Lung (tissue), 12 donors: Measurements from ENCODE around the gene CDH13. TPM values are rescaled to one million over a fixed set of nuclear protein-coding genes. Genes with fewer than 3 reads are reported as not detected.

Experiments
- ATAC-seq: fragments of 200-7000 bp; cut with Tn5 transposase; one replicate; pipeline ENCODE4 v1.9.1; 2020; ENCODE audit warnings: moderate number of reproducible peaks; ENCODE audit not compliant: insufficient read depth, low FRiP score
- DNase-seq, 3 donors: peaks; one replicate each; pipeline ENCODE4 v3.0.0-alpha.2; 2013 to 2017
- H3K27ac ChIP-seq, 2 donors: one replicate each; pipeline ENCODE4 v1.5.1; 2013; ENCODE audit warnings: mild to moderate bottlenecking in 2 of 2, moderate library complexity in 2 of 2, control low read depth in 1 of 2, inconsistent platforms in 1 of 2, low read depth in 1 of 2, low read length in 1 of 2
- H3K27me3 ChIP-seq, 3 donors: one replicate each; pipeline ENCODE4 v1.5.1; 2013; ENCODE audit warnings: low read length in 2 of 3; ENCODE audit not compliant: control insufficient read depth in 3 of 3, insufficient read depth in 3 of 3
- H3K36me3 ChIP-seq, 4 donors: one replicate each; pipeline ENCODE4 v1.5.1; 2013; ENCODE audit warnings: low read length in 4 of 4, mild to moderate bottlenecking in 1 of 4, moderate library complexity in 1 of 4; ENCODE audit not compliant: control insufficient read depth in 4 of 4, insufficient read depth in 4 of 4
- H3K4me1 ChIP-seq, 5 donors: one replicate each; pipeline ENCODE4 v1.5.1; 2013; ENCODE audit warnings: low read length in 5 of 5, mild to moderate bottlenecking in 2 of 5, moderate library complexity in 1 of 5; ENCODE audit not compliant: control insufficient read depth in 5 of 5, insufficient read depth in 5 of 5
- H3K4me3 ChIP-seq: one replicate; pipeline ENCODE4 v1.5.1; 2013; ENCODE audit warnings: mild to moderate bottlenecking, control low read depth, moderate library complexity
- H3K9ac ChIP-seq, 2 donors: one replicate each; pipeline ENCODE4 v1.5.1; 2013; ENCODE audit warnings: low read length in 2 of 2, control low read depth in 1 of 2; ENCODE audit not compliant: insufficient read depth in 1 of 2
- H3K9me3 ChIP-seq, 4 donors: one replicate each; pipeline ENCODE4 v1.5.1; 2013; ENCODE audit warnings: low read length in 3 of 4, mild to moderate bottlenecking in 1 of 4, moderate library complexity in 1 of 4; ENCODE audit not compliant: control insufficient read depth in 4 of 4, insufficient read depth in 3 of 4
- WGBS, 2 donors: extraction: QIAGEN DNeasy Blood & Tissue Kit; methylation state at CpG; one replicate each; pipeline ENCODE4 v1.1.7; 2013; 5-methylcytosine and 5-hydroxymethylcytosine counted together
- polyA plus RNA-seq, 2 donors: library from polyadenylated mRNA; stranded (reverse); fragments of 200-250 nt; gene quantifications; one replicate each; pipeline ENCODE4 v1.2.1, GENCODE V29; 2013
- total RNA-seq, 2 donors: library from RNA; depleted of rRNA in 1 of 2; stranded (reverse); fragments of >200 nt in 1 of 2; gene quantifications; one replicate each; pipeline ENCODE4 v1.2.1, GENCODE V29; 2014 to 2021
- TF ChIP-seq, protein P1 (sequence below): IDR thresholded peaks from 2 replicates; pipeline ENCODE4 v1.5.1; 2012; ENCODE audit warnings: mild to moderate bottlenecking; ENCODE audit errors: control extremely low read depth, extremely low read depth
- donor health status: control.
- donor health status: control.
- donor health status: Bipolar disorder and iron deficiency.
- donor health status: healthy.
- donor health status: DM: yes; HTN: yes; CAD: no.

CDH13 gene
- total and polyA plus RNA-seq, 4 donors, result 2.1 to 12.3 (median 7.3) TPM

DNA sequence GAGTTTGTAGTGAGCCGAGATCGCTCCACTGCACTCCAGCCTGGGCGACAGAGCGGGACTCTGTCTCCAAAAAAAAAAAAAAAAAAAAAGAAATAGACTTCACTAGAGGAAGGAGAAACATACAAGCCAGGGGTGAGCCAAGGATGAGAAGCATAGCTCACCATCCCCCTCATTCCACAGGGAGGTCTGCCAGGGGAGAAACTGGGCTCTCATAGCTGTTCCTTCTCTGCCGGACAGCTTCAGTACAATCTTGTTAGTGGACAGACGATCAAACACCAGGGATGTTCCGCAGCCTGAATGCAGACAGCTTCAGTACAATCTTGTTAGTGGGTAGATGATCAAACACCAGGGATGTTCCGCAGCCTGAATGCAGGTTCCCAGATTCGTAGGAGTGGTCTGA, 509.6 kb downstream of the CDH13 start:
- H3K27me3 ChIP-seq, result no peaks in the 10 kb centered on the region
- H3K4me3 ChIP-seq, result no peak overlapping the region
- no peaks in the 10 kb centered on the region for H3K9me3 ChIP-seq
- TF ChIP-seq, protein P1, sequence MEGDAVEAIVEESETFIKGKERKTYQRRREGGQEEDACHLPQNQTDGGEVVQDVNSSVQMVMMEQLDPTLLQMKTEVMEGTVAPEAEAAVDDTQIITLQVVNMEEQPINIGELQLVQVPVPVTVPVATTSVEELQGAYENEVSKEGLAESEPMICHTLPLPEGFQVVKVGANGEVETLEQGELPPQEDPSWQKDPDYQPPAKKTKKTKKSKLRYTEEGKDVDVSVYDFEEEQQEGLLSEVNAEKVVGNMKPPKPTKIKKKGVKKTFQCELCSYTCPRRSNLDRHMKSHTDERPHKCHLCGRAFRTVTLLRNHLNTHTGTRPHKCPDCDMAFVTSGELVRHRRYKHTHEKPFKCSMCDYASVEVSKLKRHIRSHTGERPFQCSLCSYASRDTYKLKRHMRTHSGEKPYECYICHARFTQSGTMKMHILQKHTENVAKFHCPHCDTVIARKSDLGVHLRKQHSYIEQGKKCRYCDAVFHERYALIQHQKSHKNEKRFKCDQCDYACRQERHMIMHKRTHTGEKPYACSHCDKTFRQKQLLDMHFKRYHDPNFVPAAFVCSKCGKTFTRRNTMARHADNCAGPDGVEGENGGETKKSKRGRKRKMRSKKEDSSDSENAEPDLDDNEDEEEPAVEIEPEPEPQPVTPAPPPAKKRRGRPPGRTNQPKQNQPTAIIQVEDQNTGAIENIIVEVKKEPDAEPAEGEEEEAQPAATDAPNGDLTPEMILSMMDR, result no peak
- H3K4me1 ChIP-seq, result peaks cover 0 to 5% (median 0%) of the 10 kb centered on the region in 5 donors
- 91 to 92% methylated on average over 9 of the region's 9 CpGs for WGBS, 2 donors
- H3K9ac ChIP-seq, result no peak overlapping the region
- ATAC-seq (no peak), DNase-seq (no peak)
- H3K27ac ChIP-seq, result no peak overlapping the region
- H3K36me3 ChIP-seq, result no peaks in the 10 kb centered on the region

DNA sequence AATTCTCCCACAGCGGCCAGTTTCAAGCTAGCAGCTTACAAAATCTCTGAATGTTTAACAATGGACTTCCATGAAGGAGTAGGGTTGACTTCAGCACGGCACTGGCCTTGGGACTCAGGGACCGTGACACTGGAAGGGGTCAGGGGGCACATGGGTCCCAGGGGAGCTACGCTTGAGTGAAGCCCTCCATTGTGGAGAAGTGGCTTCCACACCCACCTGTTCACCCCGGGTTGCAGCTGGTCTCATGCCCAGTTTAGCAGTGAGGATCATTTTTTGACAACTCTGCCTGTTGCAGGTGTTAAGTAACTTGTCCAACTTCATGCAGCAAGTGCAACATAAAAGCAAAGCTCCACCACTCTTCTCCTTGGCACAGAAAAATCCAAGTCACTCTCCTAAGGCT, 510.2 kb downstream of the CDH13 start:
- no peaks in the 10 kb centered on the region for H3K36me3 ChIP-seq
- H3K27ac ChIP-seq, result peak overlapping the region in 1 of 2 donors; percentile 60
- peak overlapping the region in 1 of 2 donors; percentile 59 for H3K9ac ChIP-seq
- H3K4me1 ChIP-seq, result peaks cover 0 to 5% (median 0%) of the 10 kb centered on the region in 5 donors
- no peak for DNase-seq
- 68 to 85% methylated on average over 5 of the region's 5 CpGs for WGBS, 2 donors
- no peak for ATAC-seq
- H3K27me3 ChIP-seq, result no peaks in the 10 kb centered on the region
- no peaks in the 10 kb centered on the region for H3K9me3 ChIP-seq
- H3K4me3 ChIP-seq, result no peak overlapping the region
- TF ChIP-seq, protein P1, result no peak

DNA sequence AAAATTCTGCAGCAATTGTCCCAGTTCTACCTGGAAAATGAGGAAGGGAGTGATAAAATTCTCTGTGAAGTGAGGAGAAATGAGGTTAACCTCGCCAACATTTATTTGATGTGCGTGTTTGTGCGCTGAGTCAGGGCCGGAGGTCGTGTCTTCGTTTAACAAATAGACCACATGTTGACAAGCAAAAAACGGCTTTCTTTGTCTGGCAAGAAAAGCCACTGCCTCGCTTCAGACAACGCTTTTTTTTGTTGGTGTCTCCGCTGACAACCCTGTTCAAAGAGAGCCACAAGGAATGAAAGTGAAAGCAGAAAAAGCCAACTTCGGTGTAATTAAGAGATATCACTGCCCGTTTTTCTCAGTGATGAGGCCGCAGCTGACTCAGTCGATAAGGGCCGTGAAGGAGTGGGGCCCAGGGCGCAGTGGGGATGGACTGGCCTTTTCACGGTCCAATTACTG, 510.6 kb downstream of the CDH13 start:
- Histone ChIP-seq H3K9ac (peak overlapping the region in 1 of 2 donors; percentile 59), H3K4me3 (no peak overlapping the region), H3K9me3 (no peaks in the 10 kb centered on the region), H3K36me3 (no peaks in the 10 kb centered on the region), H3K27ac (no peak overlapping the region), H3K27me3 (no peaks in the 10 kb centered on the region), H3K4me1 (peaks cover 0 to 5% (median 0%) of the 10 kb centered on the region in 5 donors)
- TF ChIP-seq, protein P1, result no peak
- DNase-seq (peak; percentile 21 to 76 (median 50)), ATAC-seq (no peak)
- WGBS, 2 donors, result 30 to 42% methylated on average over 17 of the region's 17 CpGs

DNA sequence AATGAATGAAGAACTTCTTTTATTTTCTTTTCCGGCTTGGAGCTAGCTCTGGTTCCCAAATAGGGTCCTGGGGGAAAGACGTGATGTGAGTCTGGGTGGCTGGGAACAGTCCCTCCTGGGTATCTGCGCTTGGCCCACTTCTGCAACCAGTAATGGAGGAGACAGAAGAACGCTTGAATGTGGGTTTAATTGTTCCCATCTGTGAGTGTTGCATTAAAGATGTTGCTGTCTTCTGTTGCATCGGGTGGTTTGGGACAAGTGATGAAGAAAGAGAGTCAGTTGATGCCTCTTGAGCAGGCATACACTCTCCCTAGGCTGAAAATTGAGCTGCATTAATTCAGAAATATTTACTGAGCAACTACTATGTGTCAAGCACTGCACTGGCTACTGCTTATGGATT, 511.1 kb downstream of the CDH13 start:
- H3K4me3 ChIP-seq, result no peak overlapping the region
- H3K4me1 ChIP-seq, result peaks cover 0 to 5% (median 0%) of the 10 kb centered on the region in 5 donors
- TF ChIP-seq, protein P1, result no peak
- H3K9me3 ChIP-seq, result no peaks in the 10 kb centered on the region
- no peak overlapping the region for H3K9ac ChIP-seq
- no peaks in the 10 kb centered on the region for H3K27me3 ChIP-seq
- no peaks in the 10 kb centered on the region for H3K36me3 ChIP-seq
- DNase-seq (no peak), ATAC-seq (no peak)
- H3K27ac ChIP-seq, result no peak overlapping the region
- WGBS, 2 donors, result 80 to 88% methylated on average over 5 of the region's 5 CpGs
